Progenitor cell of endocrine pancreas (in vitro differentiated cells): ENCODE measurements around the gene ABI3BP. TPM values are rescaled to one million over a fixed set of nuclear protein-coding genes. Genes with fewer than 3 reads are reported as not detected.

Experiments
- DNase-seq: peaks from one replicate; pipeline ENCODE4 v3.0.0; 2021; ENCODE audit warnings: low spot score; ENCODE audit not compliant: unreplicated experiment
- H3K27ac Mint-ChIP-seq: 2 replicates; pipeline ENCODE4 v1.8.0; 2021; ENCODE audit warnings: mild to moderate bottlenecking, moderate library complexity, mixed read lengths
- H3K27me3 Mint-ChIP-seq: 2 replicates; pipeline ENCODE4 v1.8.0; 2021; ENCODE audit warnings: mixed read lengths
- H3K36me3 Mint-ChIP-seq: 2 replicates; pipeline ENCODE4 v1.8.0; 2022; ENCODE audit warnings: mixed read lengths; ENCODE audit not compliant: insufficient read depth
- H3K4me1 Mint-ChIP-seq: 2 replicates; pipeline ENCODE4 v1.8.0; 2021; ENCODE audit warnings: low read depth, mixed read lengths
- H3K4me3 Mint-ChIP-seq: 2 replicates; pipeline ENCODE4 v1.8.0; 2021; ENCODE audit warnings: low read depth, mild to moderate bottlenecking, moderate library complexity, mixed read lengths
- H3K9me3 Mint-ChIP-seq: 2 replicates; pipeline ENCODE4 v1.8.0; 2021; ENCODE audit warnings: low read depth, mixed read lengths
- total RNA-seq: library from RNA; stranded (reverse); gene quantifications from 2 replicates; pipeline ENCODE4 v1.2.1, GENCODE V29; 2021
- TF ChIP-seq, protein P1 (sequence below): fragments of 200-600 bp; sonication (generic); IDR thresholded peaks from one replicate; pipeline ENCODE4 v1.5.0; 2021; ENCODE audit warnings: antibody characterized with exemption, mild to moderate bottlenecking; ENCODE audit not compliant: unreplicated experiment

The ABI3BP gene
- total RNA-seq, 1 donor from 2014 or later: not detected

- Mint-ChIP-seq H3K4me1 (no peaks in the 10 kb centered on the region), H3K36me3 (peaks cover 2% of the 10 kb centered on the region), H3K9me3 (peaks cover 7% of the 10 kb centered on the region), H3K27ac (no peak overlapping the region), H3K27me3 (no peaks in the 10 kb centered on the region), H3K4me3 (no peak overlapping the region)
- TF ChIP-seq, protein P1, sequence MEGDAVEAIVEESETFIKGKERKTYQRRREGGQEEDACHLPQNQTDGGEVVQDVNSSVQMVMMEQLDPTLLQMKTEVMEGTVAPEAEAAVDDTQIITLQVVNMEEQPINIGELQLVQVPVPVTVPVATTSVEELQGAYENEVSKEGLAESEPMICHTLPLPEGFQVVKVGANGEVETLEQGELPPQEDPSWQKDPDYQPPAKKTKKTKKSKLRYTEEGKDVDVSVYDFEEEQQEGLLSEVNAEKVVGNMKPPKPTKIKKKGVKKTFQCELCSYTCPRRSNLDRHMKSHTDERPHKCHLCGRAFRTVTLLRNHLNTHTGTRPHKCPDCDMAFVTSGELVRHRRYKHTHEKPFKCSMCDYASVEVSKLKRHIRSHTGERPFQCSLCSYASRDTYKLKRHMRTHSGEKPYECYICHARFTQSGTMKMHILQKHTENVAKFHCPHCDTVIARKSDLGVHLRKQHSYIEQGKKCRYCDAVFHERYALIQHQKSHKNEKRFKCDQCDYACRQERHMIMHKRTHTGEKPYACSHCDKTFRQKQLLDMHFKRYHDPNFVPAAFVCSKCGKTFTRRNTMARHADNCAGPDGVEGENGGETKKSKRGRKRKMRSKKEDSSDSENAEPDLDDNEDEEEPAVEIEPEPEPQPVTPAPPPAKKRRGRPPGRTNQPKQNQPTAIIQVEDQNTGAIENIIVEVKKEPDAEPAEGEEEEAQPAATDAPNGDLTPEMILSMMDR: no peak
- DNase-seq: no peak
Observed at GRCh38 chr3:100957261-100957986, 35.8 kb downstream of the ABI3BP start.

GRCh38 chr3:100956276-100956675 is 36.9 kb downstream of the ABI3BP start:
- Mint-ChIP-seq H3K9me3 (peaks cover 7% of the 10 kb centered on the region), H3K36me3 (peaks cover 2% of the 10 kb centered on the region), H3K4me3 (no peak overlapping the region), H3K4me1 (no peaks in the 10 kb centered on the region), H3K27me3 (no peaks in the 10 kb centered on the region), H3K27ac (no peak overlapping the region)
- DNase-seq: no peak
- TF ChIP-seq, protein P1: no peak

DNA sequence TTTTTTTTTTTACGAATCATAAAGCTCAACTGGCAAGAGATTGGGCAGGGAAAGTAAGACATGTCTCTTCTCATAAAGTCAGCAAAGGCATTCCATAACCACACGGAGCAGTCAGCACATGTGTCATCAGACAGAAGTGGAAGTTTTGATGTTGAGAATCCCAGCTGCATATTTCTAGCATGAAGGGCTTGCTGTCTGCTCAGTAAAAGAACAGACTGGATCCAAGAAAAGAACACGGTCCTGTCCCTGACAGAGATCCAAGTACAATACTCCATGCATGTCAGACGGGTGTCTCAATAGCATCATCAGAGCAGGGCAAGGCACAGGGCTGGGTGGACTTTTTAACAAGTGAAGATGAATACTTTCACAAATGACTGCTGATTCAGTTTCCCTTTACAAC is 38.2 kb downstream of the ABI3BP start:
- DNase-seq: no peak
- no peaks in the 10 kb centered on the region for H3K27me3 Mint-ChIP-seq
- peaks cover 2% of the 10 kb centered on the region for H3K36me3 Mint-ChIP-seq
- no peak overlapping the region for H3K4me3 Mint-ChIP-seq
- no peak overlapping the region for H3K27ac Mint-ChIP-seq
- H3K9me3 Mint-ChIP-seq: peaks cover 3% of the 10 kb centered on the region
- no peaks in the 10 kb centered on the region for H3K4me1 Mint-ChIP-seq
- TF ChIP-seq, protein P1: no peak

DNA sequence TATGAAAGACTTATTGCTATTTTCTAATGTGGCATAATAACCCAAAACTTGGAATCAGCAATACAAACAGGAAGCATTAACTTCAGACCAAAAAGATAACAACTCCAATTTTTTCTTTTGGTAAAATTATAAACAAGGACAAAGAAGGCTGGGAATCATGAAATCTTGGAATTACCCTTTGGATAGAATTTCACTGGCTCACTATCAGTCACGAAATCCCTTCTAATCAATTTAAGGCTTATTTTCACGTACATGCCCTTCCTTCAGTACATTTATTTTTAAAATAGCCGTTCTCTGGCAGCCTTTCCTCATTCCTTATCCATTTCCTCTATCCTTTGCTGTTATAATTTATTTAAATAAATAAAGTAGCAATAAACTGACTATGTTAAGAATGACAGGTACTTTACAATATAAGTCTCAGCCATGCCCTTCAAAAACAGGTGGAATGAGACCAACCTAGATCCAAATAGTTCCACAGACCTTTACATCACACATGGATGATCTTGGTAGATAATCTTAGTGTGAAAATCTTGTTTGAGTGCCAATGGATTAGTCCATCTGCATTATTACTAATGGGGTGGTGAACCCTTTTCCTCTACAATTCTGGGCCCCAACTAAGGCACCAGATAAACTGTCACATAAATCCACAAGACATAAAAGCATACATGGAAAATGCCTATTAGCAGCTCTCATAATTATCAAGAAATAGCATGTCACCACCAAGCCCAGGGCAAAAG is 38.9 kb downstream of the ABI3BP start:
- H3K4me1 Mint-ChIP-seq: no peaks in the 10 kb centered on the region
- DNase-seq: no peak
- no peak overlapping the region for H3K27ac Mint-ChIP-seq
- H3K4me3 Mint-ChIP-seq: no peak overlapping the region
- H3K36me3 Mint-ChIP-seq: peaks cover 2% of the 10 kb centered on the region
- TF ChIP-seq, protein P1: no peak
- H3K27me3 Mint-ChIP-seq: no peaks in the 10 kb centered on the region
- H3K9me3 Mint-ChIP-seq: no peaks in the 10 kb centered on the region

DNA sequence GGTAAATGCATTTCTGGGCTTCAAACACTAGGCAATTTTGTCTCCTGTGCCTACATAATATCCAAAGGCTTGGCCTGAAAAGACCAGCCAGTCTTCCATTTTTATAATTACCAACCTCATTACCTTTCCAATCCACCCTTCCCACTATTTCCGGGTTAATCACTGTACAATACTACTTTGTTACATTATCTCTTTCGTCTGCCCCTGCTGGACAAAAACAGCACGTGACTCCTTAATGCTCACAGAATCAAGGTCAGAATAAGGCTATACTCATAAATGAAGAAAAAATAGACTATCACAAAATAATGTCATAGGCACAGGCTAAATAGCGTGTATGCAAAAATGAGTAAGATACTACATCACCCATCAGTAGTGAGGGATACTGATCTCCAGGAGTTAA is 40.1 kb downstream of the ABI3BP start:
- Mint-ChIP-seq H3K27me3 (no peaks in the 10 kb centered on the region), H3K4me3 (no peak overlapping the region), H3K36me3 (no peaks in the 10 kb centered on the region), H3K9me3 (no peaks in the 10 kb centered on the region), H3K4me1 (no peaks in the 10 kb centered on the region), H3K27ac (no peak overlapping the region)
- TF ChIP-seq, protein P1: no peak
- no peak for DNase-seq
